Hippocampal formation (tissue), 2 donors: ENCODE data around the gene NPL.

Source experiments
- DNase-seq, 2 donors: peaks; one replicate each; lab custom pipeline; 2025; lab: John Stamatoyannopoulos, UW

The NPL gene

GRCh38 chr1:182789138-182790076, at the start of gene NPL:
Gene NPL, plus strand, starts transcription at chr1:182789773. Its CDS starts 4,599 bp downstream, at chr1:182794372.
- DNase-seq: peak; percentile 77 to 80

- no peak for DNase-seq
Observed at GRCh38 chr1:182740120-182740519, 49.5 kb upstream of the NPL start.

GRCh38 chr1:182742780-182743179, 46.8 kb upstream of the NPL start:
- DNase-seq: no peak

GRCh38 chr1:182752077-182752988, 37.2 kb upstream of the NPL start:
- DNase-seq: peak in 1 of 2 donors; percentile 9

- DNase-seq: no peak
Observed at GRCh38 chr1:182754087-182754486, 35.5 kb upstream of the NPL start.

- DNase-seq: no peak
Observed at GRCh38 chr1:182754543-182755314, 34.8 kb upstream of the NPL start.

GRCh38 chr1:182755632-182756031, 33.9 kb upstream of the NPL start:
- DNase-seq: no peak

GRCh38 chr1:182756423-182756822, 33.1 kb upstream of the NPL start:
- DNase-seq: no peak

- peak in 1 of 2 donors; percentile 1 for DNase-seq
Observed at GRCh38 chr1:182761396-182762395, 27.9 kb upstream of the NPL start.

- DNase-seq: peak in 1 of 2 donors; percentile 42
Observed at GRCh38 chr1:182762536-182762935, 27.0 kb upstream of the NPL start.

- DNase-seq: no peak
Observed at GRCh38 chr1:182764029-182764727, 25.4 kb upstream of the NPL start.

GRCh38 chr1:182765391-182765790, 24.2 kb upstream of the NPL start:
- no peak for DNase-seq

- no peak for DNase-seq
Observed at GRCh38 chr1:182766050-182766449, 23.5 kb upstream of the NPL start.

- no peak for DNase-seq
Observed at GRCh38 chr1:182766881-182767645, 22.5 kb upstream of the NPL start.

- DNase-seq: no peak
Observed at GRCh38 chr1:182768963-182769362, 20.6 kb upstream of the NPL start.

- no peak for DNase-seq
Observed at GRCh38 chr1:182770232-182770631, 19.3 kb upstream of the NPL start.

GRCh38 chr1:182771187-182771984, 18.2 kb upstream of the NPL start:
- DNase-seq: no peak

GRCh38 chr1:182777386-182777785, 12.2 kb upstream of the NPL start:
- DNase-seq: no peak
